ENCODE data around the gene SHB.

GRCh38 chr9:37923796-37924427 is 145.1 kb downstream of the SHB start:
- no peak for TF ChIP-seq ZNF143 (CRISPR knock-in tag; IDR thresholded peaks at IDR 0.05)
- no peak for TF ChIP-seq ZFP41 (CRISPR knock-in tag; IDR thresholded peaks at IDR 0.05; ENCODE audit: borderline replicate concordance)
- TF ChIP-seq CTCF (CRISPR knock-in tag; IDR thresholded peaks at IDR 0.05), result no peak
- TF ChIP-seq ASH2L (IDR thresholded peaks at IDR 0.05; ENCODE audit: insufficient read length, low read depth, low read length), result no peak
- TF ChIP-seq EZH2 (conservative IDR thresholded peaks at IDR 0.05; ENCODE audit: low read depth, low read length), result no peak
- TF ChIP-seq ERF (CRISPR knock-in tag; IDR thresholded peaks at IDR 0.05), result no peak
- no peak for TF ChIP-seq HIVEP1 (CRISPR knock-in tag; IDR thresholded peaks at IDR 0.05)

Data from HepG2 (cell line).